Measurements from ENCODE around the gene CENPM. TPM values are rescaled to one million over a fixed set of nuclear protein-coding genes. Genes with fewer than 3 reads are reported as not detected.
A peak's percentile ranks its signal among the peaks of the same experiment; 100 is the strongest.

CENPM gene
- total and polyA plus RNA-seq, 4 donors = 0.17 to 26.3 (median 2.3) TPM

DNA sequence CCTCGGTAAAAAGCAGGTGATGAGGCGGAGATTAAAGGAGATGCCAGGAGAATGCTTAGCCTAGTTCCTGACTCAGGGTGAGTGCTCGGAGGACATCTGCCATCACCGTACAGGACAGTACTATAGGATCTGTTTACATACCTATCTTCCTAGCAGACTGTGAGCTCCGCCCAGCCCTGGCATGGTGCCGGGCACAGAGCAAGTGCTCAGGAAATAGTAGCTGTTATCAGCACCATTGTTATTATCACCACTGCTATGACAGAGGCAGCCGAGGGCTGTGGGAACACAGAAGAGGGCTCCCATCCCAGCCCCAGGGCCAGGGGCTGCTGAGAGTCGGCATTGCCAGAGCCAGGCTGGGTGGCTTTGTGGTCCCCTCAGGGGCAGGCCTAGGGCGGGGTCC lies 21.6 kb upstream of the CENPM start:
- TF ChIP-seq, protein P1, sequence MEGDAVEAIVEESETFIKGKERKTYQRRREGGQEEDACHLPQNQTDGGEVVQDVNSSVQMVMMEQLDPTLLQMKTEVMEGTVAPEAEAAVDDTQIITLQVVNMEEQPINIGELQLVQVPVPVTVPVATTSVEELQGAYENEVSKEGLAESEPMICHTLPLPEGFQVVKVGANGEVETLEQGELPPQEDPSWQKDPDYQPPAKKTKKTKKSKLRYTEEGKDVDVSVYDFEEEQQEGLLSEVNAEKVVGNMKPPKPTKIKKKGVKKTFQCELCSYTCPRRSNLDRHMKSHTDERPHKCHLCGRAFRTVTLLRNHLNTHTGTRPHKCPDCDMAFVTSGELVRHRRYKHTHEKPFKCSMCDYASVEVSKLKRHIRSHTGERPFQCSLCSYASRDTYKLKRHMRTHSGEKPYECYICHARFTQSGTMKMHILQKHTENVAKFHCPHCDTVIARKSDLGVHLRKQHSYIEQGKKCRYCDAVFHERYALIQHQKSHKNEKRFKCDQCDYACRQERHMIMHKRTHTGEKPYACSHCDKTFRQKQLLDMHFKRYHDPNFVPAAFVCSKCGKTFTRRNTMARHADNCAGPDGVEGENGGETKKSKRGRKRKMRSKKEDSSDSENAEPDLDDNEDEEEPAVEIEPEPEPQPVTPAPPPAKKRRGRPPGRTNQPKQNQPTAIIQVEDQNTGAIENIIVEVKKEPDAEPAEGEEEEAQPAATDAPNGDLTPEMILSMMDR (IDR thresholded peaks at IDR 0.05; ENCODE audit: low read depth, low read length, missing input control) = no peak
- TF ChIP-seq YY1 (IDR thresholded peaks at IDR 0.05) (no peak), TAF1 (conservative IDR thresholded peaks at IDR 0.05) (no peak), NR2F2 (IDR thresholded peaks at IDR 0.05) (no peak), HNF4A (conservative IDR thresholded peaks at IDR 0.05) (no peak), JUND (IDR thresholded peaks at IDR 0.05) (no peak), GABPA (IDR thresholded peaks at IDR 0.05 in 1 of 2, conservative IDR thresholded peaks at IDR 0.05 in 1 of 2) (no peak)
- TF ChIP-seq, protein P2, sequence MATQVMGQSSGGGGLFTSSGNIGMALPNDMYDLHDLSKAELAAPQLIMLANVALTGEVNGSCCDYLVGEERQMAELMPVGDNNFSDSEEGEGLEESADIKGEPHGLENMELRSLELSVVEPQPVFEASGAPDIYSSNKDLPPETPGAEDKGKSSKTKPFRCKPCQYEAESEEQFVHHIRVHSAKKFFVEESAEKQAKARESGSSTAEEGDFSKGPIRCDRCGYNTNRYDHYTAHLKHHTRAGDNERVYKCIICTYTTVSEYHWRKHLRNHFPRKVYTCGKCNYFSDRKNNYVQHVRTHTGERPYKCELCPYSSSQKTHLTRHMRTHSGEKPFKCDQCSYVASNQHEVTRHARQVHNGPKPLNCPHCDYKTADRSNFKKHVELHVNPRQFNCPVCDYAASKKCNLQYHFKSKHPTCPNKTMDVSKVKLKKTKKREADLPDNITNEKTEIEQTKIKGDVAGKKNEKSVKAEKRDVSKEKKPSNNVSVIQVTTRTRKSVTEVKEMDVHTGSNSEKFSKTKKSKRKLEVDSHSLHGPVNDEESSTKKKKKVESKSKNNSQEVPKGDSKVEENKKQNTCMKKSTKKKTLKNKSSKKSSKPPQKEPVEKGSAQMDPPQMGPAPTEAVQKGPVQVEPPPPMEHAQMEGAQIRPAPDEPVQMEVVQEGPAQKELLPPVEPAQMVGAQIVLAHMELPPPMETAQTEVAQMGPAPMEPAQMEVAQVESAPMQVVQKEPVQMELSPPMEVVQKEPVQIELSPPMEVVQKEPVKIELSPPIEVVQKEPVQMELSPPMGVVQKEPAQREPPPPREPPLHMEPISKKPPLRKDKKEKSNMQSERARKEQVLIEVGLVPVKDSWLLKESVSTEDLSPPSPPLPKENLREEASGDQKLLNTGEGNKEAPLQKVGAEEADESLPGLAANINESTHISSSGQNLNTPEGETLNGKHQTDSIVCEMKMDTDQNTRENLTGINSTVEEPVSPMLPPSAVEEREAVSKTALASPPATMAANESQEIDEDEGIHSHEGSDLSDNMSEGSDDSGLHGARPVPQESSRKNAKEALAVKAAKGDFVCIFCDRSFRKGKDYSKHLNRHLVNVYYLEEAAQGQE (IDR thresholded peaks at IDR 0.05) = no peak

DNA sequence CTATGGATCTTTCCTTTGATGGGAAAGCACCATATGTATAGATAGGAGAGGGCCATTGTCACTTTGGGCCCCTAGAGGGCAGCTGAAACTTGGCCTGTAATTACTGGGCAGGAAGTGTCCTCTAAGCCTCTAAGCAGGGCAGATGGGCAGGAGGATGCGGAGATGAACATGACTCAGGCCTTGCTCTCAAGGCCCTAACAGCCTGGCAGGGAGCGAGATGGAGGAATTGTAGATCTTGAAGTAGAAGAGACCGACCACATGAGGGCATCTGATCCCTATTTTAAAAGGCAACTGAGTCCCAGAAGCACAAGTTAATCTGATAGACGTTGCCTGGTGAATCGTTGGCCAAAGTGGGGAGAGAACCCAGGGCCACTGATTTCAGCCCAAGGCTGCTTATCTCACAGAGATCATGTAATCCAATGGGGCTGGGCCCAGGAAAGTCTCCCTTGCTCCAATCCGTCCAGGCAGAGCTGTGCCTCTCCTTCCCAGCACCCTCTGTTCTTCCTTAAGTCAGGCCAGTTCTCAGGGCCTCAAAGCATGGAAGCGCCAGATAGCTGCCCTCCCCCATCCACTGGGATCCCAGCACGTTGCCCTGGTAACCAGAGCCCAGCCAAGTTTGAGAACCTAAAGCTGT lies 19.8 kb upstream of the CENPM start:
- no peaks in the 10 kb centered on the region for H3K36me3 ChIP-seq (ENCODE audit: control insufficient read depth in 4 of 4, insufficient read depth in 3 of 4, low read depth in 1 of 4, low read length in 3 of 4)
- H3K9ac ChIP-seq (ENCODE audit: low read depth in 1 of 2, low read length in 2 of 2) = no peak overlapping the region
- no peak overlapping the region for H3K27ac ChIP-seq (ENCODE audit: low read depth in 1 of 2, low read length in 2 of 2)
- 46% methylated on average over 8 of the region's 8 CpGs for WGBS
- H3K9me3 ChIP-seq (ENCODE audit: control insufficient read depth in 4 of 4, low read length in 3 of 4) = no peaks in the 10 kb centered on the region
- TF ChIP-seq JUND (IDR thresholded peaks at IDR 0.05) (no peak), TAF1 (conservative IDR thresholded peaks at IDR 0.05) (no peak), RAD21 (IDR thresholded peaks at IDR 0.05) (peak; percentile 81 to 83), RXRA (IDR thresholded peaks at IDR 0.05) (no peak), EGR1 (IDR thresholded peaks at IDR 0.05; ENCODE audit: low read depth in 2 of 2) (no peak), FOXA2 (IDR thresholded peaks at IDR 0.05) (no peak), GABPA (IDR thresholded peaks at IDR 0.05 in 1 of 2, conservative IDR thresholded peaks at IDR 0.05 in 1 of 2) (no peak), NR2F2 (IDR thresholded peaks at IDR 0.05) (no peak), HNF4A (conservative IDR thresholded peaks at IDR 0.05) (no peak), FOXA1 (IDR thresholded peaks at IDR 0.05) (no peak)
- TF ChIP-seq, protein P3, sequence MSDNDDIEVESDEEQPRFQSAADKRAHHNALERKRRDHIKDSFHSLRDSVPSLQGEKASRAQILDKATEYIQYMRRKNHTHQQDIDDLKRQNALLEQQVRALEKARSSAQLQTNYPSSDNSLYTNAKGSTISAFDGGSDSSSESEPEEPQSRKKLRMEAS (IDR thresholded peaks at IDR 0.05) = no peak
- TF ChIP-seq, protein P4, sequence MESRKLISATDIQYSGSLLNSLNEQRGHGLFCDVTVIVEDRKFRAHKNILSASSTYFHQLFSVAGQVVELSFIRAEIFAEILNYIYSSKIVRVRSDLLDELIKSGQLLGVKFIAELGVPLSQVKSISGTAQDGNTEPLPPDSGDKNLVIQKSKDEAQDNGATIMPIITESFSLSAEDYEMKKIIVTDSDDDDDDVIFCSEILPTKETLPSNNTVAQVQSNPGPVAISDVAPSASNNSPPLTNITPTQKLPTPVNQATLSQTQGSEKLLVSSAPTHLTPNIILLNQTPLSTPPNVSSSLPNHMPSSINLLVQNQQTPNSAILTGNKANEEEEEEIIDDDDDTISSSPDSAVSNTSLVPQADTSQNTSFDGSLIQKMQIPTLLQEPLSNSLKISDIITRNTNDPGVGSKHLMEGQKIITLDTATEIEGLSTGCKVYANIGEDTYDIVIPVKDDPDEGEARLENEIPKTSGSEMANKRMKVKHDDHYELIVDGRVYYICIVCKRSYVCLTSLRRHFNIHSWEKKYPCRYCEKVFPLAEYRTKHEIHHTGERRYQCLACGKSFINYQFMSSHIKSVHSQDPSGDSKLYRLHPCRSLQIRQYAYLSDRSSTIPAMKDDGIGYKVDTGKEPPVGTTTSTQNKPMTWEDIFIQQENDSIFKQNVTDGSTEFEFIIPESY (IDR thresholded peaks at IDR 0.05) = no peak
- TF ChIP-seq, protein P1 (IDR thresholded peaks at IDR 0.05; ENCODE audit: low read depth, low read length, missing input control) = peak; percentile 51
- no peak for DNase-seq (ENCODE audit: low spot score)
- no peaks in the 10 kb centered on the region for H3K27me3 ChIP-seq (ENCODE audit: control insufficient read depth in 4 of 4, insufficient read depth in 4 of 4, low read length in 3 of 4)
- H3K4me1 ChIP-seq (ENCODE audit: control insufficient read depth in 4 of 4, insufficient read depth in 4 of 4, low read length in 3 of 4) = no peaks in the 10 kb centered on the region
- H3K4me3 ChIP-seq (ENCODE audit: low read depth in 1 of 3, low read length in 3 of 3) = no peak overlapping the region

More for the DNA sequence above, 21.6 kb upstream of the CENPM start:
- 62% methylated on average over 9 of the region's 9 CpGs for WGBS
- H3K4me3 ChIP-seq (ENCODE audit: low read depth in 1 of 3, low read length in 3 of 3) = no peak overlapping the region
- no peak for DNase-seq (ENCODE audit: low spot score)
- no peaks in the 10 kb centered on the region for H3K36me3 ChIP-seq (ENCODE audit: control insufficient read depth in 4 of 4, insufficient read depth in 3 of 4, low read depth in 1 of 4, low read length in 3 of 4)
- H3K9me3 ChIP-seq (ENCODE audit: control insufficient read depth in 4 of 4, low read length in 3 of 4) = no peaks in the 10 kb centered on the region
- H3K4me1 ChIP-seq (ENCODE audit: control insufficient read depth in 4 of 4, insufficient read depth in 4 of 4, low read length in 3 of 4) = no peaks in the 10 kb centered on the region
- H3K27ac ChIP-seq (ENCODE audit: low read depth in 1 of 2, low read length in 2 of 2) = no peak overlapping the region
- H3K9ac ChIP-seq (ENCODE audit: low read depth in 1 of 2, low read length in 2 of 2) = no peak overlapping the region
- H3K27me3 ChIP-seq (ENCODE audit: control insufficient read depth in 4 of 4, insufficient read depth in 4 of 4, low read length in 3 of 4) = no peaks in the 10 kb centered on the region
